HG02884 (cell line): ENCODE measurements around the gene HMGB2.

Experiments used
- ATAC-seq: cut with Tn5 transposase; IDR thresholded peaks from one replicate; pipeline ENCODE4 v1.9.1; 2021; ENCODE audit warnings: mild to moderate bottlenecking, moderate library complexity; ENCODE audit not compliant: unreplicated experiment

The HMGB2 gene

GRCh38 chr4:173288698-173289352, 45.3 kb downstream of the HMGB2 start:
- peak; percentile 4 for ATAC-seq

DNA sequence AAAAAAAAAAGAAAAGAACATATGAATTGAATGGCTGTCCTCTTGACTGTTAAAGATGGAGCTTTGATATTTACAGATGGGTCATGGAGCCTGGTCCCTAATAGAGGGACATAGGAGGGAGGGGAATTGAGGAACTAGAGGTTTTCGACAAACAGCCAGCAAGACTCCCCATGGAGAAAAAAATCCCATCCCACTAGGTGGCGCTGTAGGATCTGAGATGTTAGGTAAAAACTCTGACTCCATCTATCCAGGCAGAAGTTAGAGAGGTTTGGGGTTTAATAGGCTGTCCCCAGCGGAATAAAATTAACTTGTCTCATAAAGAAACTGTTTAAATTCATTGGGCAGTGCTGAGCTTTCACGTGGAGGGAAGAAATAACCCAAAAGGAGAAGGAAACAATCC, 45.9 kb downstream of the HMGB2 start:
- peak; percentile 57 for ATAC-seq

DNA sequence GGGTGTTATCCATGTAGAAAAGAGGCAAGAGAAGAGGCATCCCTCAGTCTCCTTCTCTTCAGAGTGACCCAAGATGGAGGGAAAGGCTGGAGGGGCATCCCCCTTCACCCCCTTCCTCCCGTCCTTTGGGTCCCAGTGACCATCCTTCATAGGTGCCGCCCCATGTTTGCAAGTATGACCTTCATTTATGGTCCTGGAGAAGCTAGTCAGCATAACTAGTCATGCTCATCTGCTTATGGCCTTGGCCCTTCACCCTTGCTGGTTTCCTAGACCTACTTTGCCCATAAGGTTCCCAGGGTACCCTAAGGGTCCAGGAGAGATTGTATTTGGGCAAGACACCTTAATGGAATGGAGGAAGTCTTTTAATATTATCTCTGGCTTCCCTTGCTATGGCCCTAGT, 46.7 kb downstream of the HMGB2 start:
- no peak for ATAC-seq

- no peak for ATAC-seq
Observed at GRCh38 chr4:173284463-173284862, 49.7 kb downstream of the HMGB2 start.

DNA sequence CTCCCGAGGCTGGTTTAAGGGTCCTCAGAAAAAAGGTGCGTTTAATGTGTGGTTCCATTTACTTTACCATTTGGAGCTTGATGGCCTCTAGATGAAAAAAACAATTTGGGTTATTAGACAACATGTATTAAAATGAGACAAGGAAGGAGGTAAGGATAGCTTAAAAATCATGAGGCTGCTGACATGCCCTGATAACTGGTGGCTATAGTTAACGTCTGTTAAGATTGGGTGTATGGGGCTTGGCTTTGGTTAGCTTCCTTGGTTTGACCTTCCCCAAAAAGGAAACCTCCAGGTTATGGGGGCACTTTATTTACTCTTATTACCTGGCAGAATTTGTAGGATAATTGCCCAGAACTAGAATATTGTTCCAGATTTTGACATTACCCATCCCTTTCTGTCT, 51.5 kb downstream of the HMGB2 start:
- no peak for ATAC-seq

- no peak for ATAC-seq
Observed at GRCh38 chr4:173282256-173282562, 51.9 kb downstream of the HMGB2 start.

GRCh38 chr4:173281406-173282255, 52.5 kb downstream of the HMGB2 start:
- no peak for ATAC-seq
